Body of pancreas (tissue), 4 donors: ENCODE data around the gene SUPT20HL1. TPM values are rescaled to one million over a fixed set of nuclear protein-coding genes. Genes with fewer than 3 reads are reported as not detected.

Experiments used
- ATAC-seq: fragments of 150-250 bp; one replicate; pipeline ENCODE4 v1.9.1; 2016
- DNase-seq, 4 donors: peaks; one replicate each; pipeline ENCODE4 v3.0.0-alpha.2; 2019
- H3K27ac ChIP-seq, 4 donors: fragments of 200-600 bp; sonication (generic); 1 replicate in 3 of 4; 2 replicates in 1 of 4; pipeline versions ENCODE4 v1.5.1 to v1.6.1; 2016 to 2019; ENCODE audit warnings: mild to moderate bottlenecking in 1 of 4, mixed read lengths in 1 of 4, moderate library complexity in 1 of 4
- H3K27me3 ChIP-seq, 2 donors: fragments of 200-600 bp; sonication (generic); one replicate each; pipeline ENCODE4 v1.6.0; 2016; ENCODE audit warnings: mild to moderate bottlenecking in 1 of 2
- H3K36me3 ChIP-seq, 2 donors: fragments of 200-600 bp; sonication (generic); replicated peaks in 1 of 2; 2 replicates each; pipeline ENCODE4 v1.5.1; 2016; ENCODE audit warnings: low read depth in 2 of 2; ENCODE audit not compliant: insufficient read depth in 1 of 2
- H3K4me1 ChIP-seq: fragments of 200-600 bp; sonication (generic); one replicate; pipeline ENCODE4 v1.6.0; 2016
- H3K4me3 ChIP-seq, 2 donors: fragments of 200-600 bp; sonication (generic); 1 replicate in 1 of 2; 2 replicates in 1 of 2; pipeline ENCODE4 v1.5.1; 2016 to 2019
- H3K9me3 ChIP-seq, 3 donors: fragments of 200-600 bp; sonication (generic); 1 replicate in 2 of 3; 2 replicates in 1 of 3; pipeline ENCODE4 v1.5.1; 2016
- CTCF ChIP-seq, 7 experiments: fragments of 450-650 bp in 4 of 7; fragments of 200-600 bp in 3 of 7; sonication (generic) in 3 of 7; IDR thresholded peaks; one replicate each; pipeline ENCODE4 v1.5.1; 2016 to 2019; ENCODE audit warnings: antibody characterized with exemption in 7 of 7
- POLR2A ChIP-seq, 3 donors: fragments of 450-650 bp; IDR thresholded peaks; one replicate each; pipeline ENCODE4 v1.6.1; 2016; ENCODE audit warnings: antibody characterized with exemption in 3 of 3, mild to moderate bottlenecking in 2 of 3
- WGBS, 2 donors: methylation state at CpG; one replicate each; pipeline ENCODE4 v1.1.5; 2017; 5-methylcytosine and 5-hydroxymethylcytosine counted together
- intact Hi-C: fragments of 100-400 bp; cut with DNase I; formaldehyde crosslinking; loops from one replicate; pipeline ENCODE4 v1.15.1; 2023
- total RNA-seq, 2 donors: library from RNA; depleted of rRNA; stranded (reverse); fragments of >200 nt; gene quantifications; one replicate each; pipeline ENCODE4 v1.1.0, GENCODE V29; 2016

Gene SUPT20HL1
- total RNA-seq, 2 donors from 2014 or later: 0.26 TPM; not detected in 1

- no peak for ATAC-seq
- no peak overlapping the region for H3K4me3 ChIP-seq
- DNase-seq: no peak
- no peaks in the 10 kb centered on the region for H3K36me3 ChIP-seq
- no peak for TF ChIP-seq POLR2A (IDR thresholded peaks at IDR 0.05)
- TF ChIP-seq CTCF (IDR thresholded peaks at IDR 0.05): no peak
- 50 to 68% methylated on average over 2 to 5 of the region's 5 CpGs for WGBS, 2 donors
- H3K4me1 ChIP-seq: peaks cover 5% of the 10 kb centered on the region
- H3K27ac ChIP-seq: no peak overlapping the region
- intact Hi-C loops: loop anchor here (10.0 kb wide), 1 partner anchor 103 kb away; no protein-coding TSS in a partner anchor
- H3K27me3 ChIP-seq: no peaks in the 10 kb centered on the region
- H3K9me3 ChIP-seq: no peaks in the 10 kb centered on the region
Observed at GRCh38 chrX:24391389-24391788, 30.9 kb downstream of the SUPT20HL1 start.

GRCh38 chrX:24391843-24392242 is 31.4 kb downstream of the SUPT20HL1 start:
- no peak for TF ChIP-seq POLR2A (IDR thresholded peaks at IDR 0.05)
- no peak for TF ChIP-seq CTCF (IDR thresholded peaks at IDR 0.05)
- intact Hi-C loops: loop anchor here (10.0 kb wide), 1 partner anchor 103 kb away; no protein-coding TSS in a partner anchor
- whole genome bisulfite sequencing, 2 donors: 61 to 81% methylated on average over 3 of the region's 3 CpGs
- no peaks in the 10 kb centered on the region for H3K36me3 ChIP-seq
- no peak for DNase-seq
- no peak for ATAC-seq
- H3K4me1 ChIP-seq: peaks cover 9% of the 10 kb centered on the region
- H3K4me3 ChIP-seq: no peak overlapping the region
- no peak overlapping the region for H3K27ac ChIP-seq
- no peaks in the 10 kb centered on the region for H3K9me3 ChIP-seq
- no peaks in the 10 kb centered on the region for H3K27me3 ChIP-seq

GRCh38 chrX:24392709-24393108 is 32.3 kb downstream of the SUPT20HL1 start:
- H3K4me3 ChIP-seq: no peak overlapping the region
- no peaks in the 10 kb centered on the region for H3K27me3 ChIP-seq
- H3K27ac ChIP-seq: no peak overlapping the region
- H3K36me3 ChIP-seq: no peaks in the 10 kb centered on the region
- DNase-seq: no peak
- H3K4me1 ChIP-seq: peaks cover 12% of the 10 kb centered on the region
- intact Hi-C loops: loop anchor here (10.0 kb wide), 1 partner anchor 102 kb away; no protein-coding TSS in a partner anchor
- WGBS, 2 donors: 38 to 75% methylated on average over 3 to 4 of the region's 6 CpGs
- no peaks in the 10 kb centered on the region for H3K9me3 ChIP-seq
- no peak for ATAC-seq
- TF ChIP-seq CTCF (IDR thresholded peaks at IDR 0.05): no peak

- peak; percentile 30 to 93 (median 79) for TF ChIP-seq CTCF (IDR thresholded peaks at IDR 0.05)
- no peak for TF ChIP-seq POLR2A (IDR thresholded peaks at IDR 0.05)
- peak; percentile 92 for ATAC-seq
- 0% methylated on average over 4 of the region's 4 CpGs for WGBS, 2 donors
- intact Hi-C loops: loop anchor here (10.0 kb wide), 1 partner anchor 99 kb away; no protein-coding TSS in a partner anchor
- H3K36me3 ChIP-seq: no peaks in the 10 kb centered on the region
- no peaks in the 10 kb centered on the region for H3K27me3 ChIP-seq
- peak; percentile 54 to 78 (median 58) for DNase-seq
- peak overlapping the region in 3 of 4 donors; percentile 39 to 65 (median 64) for H3K27ac ChIP-seq
- no peak overlapping the region for H3K4me3 ChIP-seq
- peaks cover 12% of the 10 kb centered on the region for H3K4me1 ChIP-seq
- no peaks in the 10 kb centered on the region for H3K9me3 ChIP-seq
Observed at GRCh38 chrX:24395775-24396174, 35.3 kb downstream of the SUPT20HL1 start.
